ENCODE measurements around the gene MICAL1. TPM values are rescaled to one million over a fixed set of nuclear protein-coding genes. Genes with fewer than 3 reads are reported as not detected.

Gene MICAL1
- total RNA-seq, 4 donors from 2014 or later, result 14.3 to 33.6 (median 21.7) TPM

DNA sequence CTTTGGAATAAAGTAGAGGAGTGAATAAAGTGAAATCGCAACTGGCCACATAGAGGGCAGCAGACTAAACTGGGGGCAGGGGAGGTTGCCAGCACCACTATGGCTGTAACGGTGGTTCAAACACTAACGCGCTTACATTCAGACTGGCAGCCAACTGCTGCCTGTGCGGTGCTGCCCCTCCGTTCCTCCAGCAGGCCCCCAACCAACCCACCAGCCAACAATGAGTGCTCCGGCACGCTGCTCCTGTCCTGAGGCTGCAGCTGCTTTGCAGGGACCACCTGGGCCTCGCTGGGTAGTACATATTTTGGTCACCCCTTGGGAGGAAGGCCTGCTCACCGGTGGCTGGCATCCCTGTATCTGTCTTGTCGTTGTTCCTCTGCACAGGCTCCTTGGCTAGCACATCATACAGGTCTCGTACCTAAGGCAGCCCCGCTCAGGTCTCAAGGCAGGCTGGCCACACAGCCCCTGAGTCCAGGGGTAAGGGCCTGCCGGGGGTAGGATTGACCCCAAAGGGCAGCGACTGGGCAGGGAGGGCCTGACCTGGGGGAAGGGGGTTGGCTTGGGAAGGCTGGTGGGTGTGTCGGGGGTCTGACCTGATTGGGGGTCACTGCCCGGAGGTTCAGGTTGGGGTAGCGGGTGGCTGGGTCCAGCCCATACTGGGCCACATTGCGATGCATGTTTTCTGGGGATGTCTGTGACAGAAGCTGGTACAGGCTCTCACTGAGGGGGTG is 6.3 kb downstream of the MICAL1 start:
- intact Hi-C loops (cut with DNase I), result loop anchor here (10.0 kb wide), 1 partner anchor 64 kb away; the partner anchor contains the start of gene CD164
- TF ChIP-seq POLR2A (IDR thresholded peaks at IDR 0.05) (no peak), CTCF (IDR thresholded peaks at IDR 0.05) (no peak)
- peaks cover 7 to 8% of the 10 kb centered on the region in 2 donors for H3K36me3 ChIP-seq
- no peaks in the 10 kb centered on the region for H3K27me3 ChIP-seq
- WGBS, 2 donors, result 86 to 88% methylated on average over 17 to 19 of the region's 19 CpGs
- no peaks in the 10 kb centered on the region for H3K9me3 ChIP-seq
- H3K4me1 ChIP-seq, result peaks cover 0 to 8% of the 10 kb centered on the region in 2 donors
- DNase-seq, result no peak
- H3K27ac ChIP-seq, result no peak overlapping the region
- no peak overlapping the region for H3K4me3 ChIP-seq (replicated peaks in 1 of 3)

DNA sequence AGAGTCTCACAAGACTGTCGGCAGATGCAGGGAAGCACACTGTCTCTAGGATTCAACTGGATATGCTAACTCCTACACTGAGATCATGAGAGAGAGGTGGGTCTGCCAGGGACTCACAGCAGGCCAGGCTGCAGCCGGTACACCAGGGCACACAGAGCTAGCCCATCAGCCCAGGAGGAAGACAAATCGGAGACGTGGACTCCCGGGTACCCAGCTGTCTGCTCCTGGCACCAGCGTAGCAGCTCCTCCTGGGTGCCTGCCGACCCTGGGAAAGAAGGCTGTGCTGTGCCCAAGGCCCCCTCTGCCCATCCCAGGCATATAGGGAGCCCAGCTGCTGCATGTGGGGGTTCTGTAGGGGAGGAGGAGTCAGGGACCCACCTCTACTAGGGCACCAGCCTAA is 7.0 kb downstream of the MICAL1 start:
- DNase-seq, result no peak
- intact Hi-C loops (cut with DNase I), result loop anchor here (10.0 kb wide), 1 partner anchor 64 kb away; the partner anchor contains the start of gene CD164
- H3K9me3 ChIP-seq, result no peaks in the 10 kb centered on the region
- no peak overlapping the region for H3K4me3 ChIP-seq (replicated peaks in 1 of 3)
- H3K27me3 ChIP-seq, result no peaks in the 10 kb centered on the region
- TF ChIP-seq POLR2A (IDR thresholded peaks at IDR 0.05) (no peak), CTCF (IDR thresholded peaks at IDR 0.05) (no peak)
- 77% methylated on average over 7 of the region's 7 CpGs; no CpG with 5 or more reads in 1 of the 2 donors for WGBS, 2 donors
- H3K4me1 ChIP-seq, result peaks cover 0 to 8% of the 10 kb centered on the region in 2 donors
- H3K27ac ChIP-seq, result no peak overlapping the region
- peaks cover 7 to 8% of the 10 kb centered on the region in 2 donors for H3K36me3 ChIP-seq

GRCh38 chr6:109447878-109448555 is 7.6 kb downstream of the MICAL1 start:
- DNase-seq, result no peak
- H3K4me1 ChIP-seq, result peaks cover 0 to 8% of the 10 kb centered on the region in 2 donors
- TF ChIP-seq POLR2A (IDR thresholded peaks at IDR 0.05) (no peak), CTCF (IDR thresholded peaks at IDR 0.05) (no peak)
- no peak overlapping the region for H3K4me3 ChIP-seq (replicated peaks in 1 of 3)
- H3K36me3 ChIP-seq, result peaks cover 8 to 11% of the 10 kb centered on the region in 2 donors
- intact Hi-C loops (cut with DNase I), result loop anchor here (10.0 kb wide), 1 partner anchor 63 kb away; the partner anchor contains the start of gene CD164
- no peaks in the 10 kb centered on the region for H3K9me3 ChIP-seq
- WGBS, 2 donors, result 84 to 88% methylated on average over 8 of the region's 8 CpGs
- H3K27me3 ChIP-seq, result no peaks in the 10 kb centered on the region
- H3K27ac ChIP-seq, result no peak overlapping the region

DNA sequence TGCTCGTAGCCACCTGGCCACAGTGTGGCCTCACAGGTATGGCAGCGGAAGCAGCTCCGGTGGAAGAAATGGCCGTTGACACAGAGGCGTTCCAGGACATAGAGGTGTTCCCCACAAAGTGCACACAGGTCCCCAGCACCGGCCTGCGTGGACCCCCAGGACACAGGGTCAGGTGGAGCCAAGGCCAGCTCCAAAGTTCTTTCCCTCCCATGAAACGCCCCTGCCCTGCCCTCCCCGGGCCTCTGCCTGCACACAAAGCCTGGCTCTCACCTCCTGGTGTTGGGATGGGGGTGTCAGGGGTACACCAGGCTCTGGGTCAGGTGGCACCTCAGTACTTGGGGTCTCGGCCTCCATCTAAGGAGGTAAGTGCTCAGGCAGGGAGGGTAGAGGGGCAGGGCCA is 8.5 kb downstream of the MICAL1 start:
- no peak overlapping the region for H3K27ac ChIP-seq
- no peaks in the 10 kb centered on the region for H3K27me3 ChIP-seq
- 91 to 97% methylated on average over 3 to 10 of the region's 10 CpGs for WGBS, 2 donors
- H3K4me1 ChIP-seq, result peaks cover 1 to 7% of the 10 kb centered on the region in 2 donors
- no peak overlapping the region for H3K4me3 ChIP-seq (replicated peaks in 1 of 3)
- intact Hi-C loops (cut with DNase I), result loop anchor here (10.0 kb wide), 1 partner anchor 62 kb away; the partner anchor contains the start of gene CD164
- no peaks in the 10 kb centered on the region for H3K9me3 ChIP-seq
- no peak for DNase-seq
- H3K36me3 ChIP-seq, result peaks cover 8 to 11% of the 10 kb centered on the region in 2 donors
- TF ChIP-seq POLR2A (IDR thresholded peaks at IDR 0.05) (no peak), CTCF (IDR thresholded peaks at IDR 0.05) (no peak)

All from thyroid gland (tissue), 4 donors.